SU-DHL-6 (cell line): ENCODE results near the gene TAOK1.

Experiments
- EZH2phosphoT487 ChIP-seq: fragments of 200-600 bp; sonication (generic), shearing (Covaris generic); conservative IDR thresholded peaks from 2 replicates; pipeline ENCODE4 v1.6.1; 2018; ENCODE audit warnings: mild to moderate bottlenecking, antibody characterized with exemption, low read length, moderate library complexity, mixed read lengths
- TF ChIP-seq, protein P1 (sequence below): fragments of 200-600 bp; sonication (generic); IDR thresholded peaks from one replicate; pipeline ENCODE4 v1.5.1; 2017; ENCODE audit warnings: antibody characterized with exemption, mild to moderate bottlenecking, low read length, moderate library complexity; ENCODE audit not compliant: insufficient read depth, poor library complexity, severe bottlenecking

GRCh38 chr17:29587591-29587990 lies 197.4 kb downstream of the TAOK1 start:
- TF ChIP-seq, protein P1, sequence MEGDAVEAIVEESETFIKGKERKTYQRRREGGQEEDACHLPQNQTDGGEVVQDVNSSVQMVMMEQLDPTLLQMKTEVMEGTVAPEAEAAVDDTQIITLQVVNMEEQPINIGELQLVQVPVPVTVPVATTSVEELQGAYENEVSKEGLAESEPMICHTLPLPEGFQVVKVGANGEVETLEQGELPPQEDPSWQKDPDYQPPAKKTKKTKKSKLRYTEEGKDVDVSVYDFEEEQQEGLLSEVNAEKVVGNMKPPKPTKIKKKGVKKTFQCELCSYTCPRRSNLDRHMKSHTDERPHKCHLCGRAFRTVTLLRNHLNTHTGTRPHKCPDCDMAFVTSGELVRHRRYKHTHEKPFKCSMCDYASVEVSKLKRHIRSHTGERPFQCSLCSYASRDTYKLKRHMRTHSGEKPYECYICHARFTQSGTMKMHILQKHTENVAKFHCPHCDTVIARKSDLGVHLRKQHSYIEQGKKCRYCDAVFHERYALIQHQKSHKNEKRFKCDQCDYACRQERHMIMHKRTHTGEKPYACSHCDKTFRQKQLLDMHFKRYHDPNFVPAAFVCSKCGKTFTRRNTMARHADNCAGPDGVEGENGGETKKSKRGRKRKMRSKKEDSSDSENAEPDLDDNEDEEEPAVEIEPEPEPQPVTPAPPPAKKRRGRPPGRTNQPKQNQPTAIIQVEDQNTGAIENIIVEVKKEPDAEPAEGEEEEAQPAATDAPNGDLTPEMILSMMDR = no peak
- no peak for TF ChIP-seq EZH2phosphoT487
